Tibial nerve (tissue), 3 donors: ENCODE results near the gene SMIM29.

Experiments used
- CTCF ChIP-seq, 5 experiments: fragments of 200-600 bp in 3 of 5; fragments of 450-650 bp in 2 of 5; sonication (generic) in 3 of 5; IDR thresholded peaks; one replicate each; pipeline ENCODE4 v1.5.1; 2016 to 2019; ENCODE audit warnings: antibody characterized with exemption in 5 of 5, mild to moderate bottlenecking in 3 of 5, moderate library complexity in 2 of 5
- POLR2A ChIP-seq, 2 donors: fragments of 450-650 bp; IDR thresholded peaks; one replicate each; pipeline ENCODE4 v1.6.1; 2017; ENCODE audit warnings: antibody characterized with exemption in 2 of 2, mild to moderate bottlenecking in 2 of 2, moderate library complexity in 2 of 2

GRCh38 chr6:34278833-34279232, 30.0 kb upstream of the SMIM29 start:
- no peak for TF ChIP-seq CTCF (IDR thresholded peaks at IDR 0.05)
- no peak for TF ChIP-seq POLR2A (IDR thresholded peaks at IDR 0.05)
